OCI-LY7 (cell line): ENCODE data around the gene STEAP4.

Experiments
- EZH2phosphoT487 ChIP-seq: fragments of 200-600 bp; sonication (generic); IDR thresholded peaks from 2 replicates; pipeline ENCODE4 v1.6.1; 2018; ENCODE audit warnings: low read depth, borderline replicate concordance, mild to moderate bottlenecking, mixed run types, antibody characterized with exemption, low read length, moderate library complexity, mixed read lengths
- TF ChIP-seq, protein P1 (sequence below): fragments of 200-600 bp; sonication (generic); conservative IDR thresholded peaks from 2 replicates; pipeline ENCODE4 v1.5.1; 2014; ENCODE audit warnings: mild to moderate bottlenecking, antibody characterized with exemption, low read length, moderate library complexity, mixed read lengths

DNA sequence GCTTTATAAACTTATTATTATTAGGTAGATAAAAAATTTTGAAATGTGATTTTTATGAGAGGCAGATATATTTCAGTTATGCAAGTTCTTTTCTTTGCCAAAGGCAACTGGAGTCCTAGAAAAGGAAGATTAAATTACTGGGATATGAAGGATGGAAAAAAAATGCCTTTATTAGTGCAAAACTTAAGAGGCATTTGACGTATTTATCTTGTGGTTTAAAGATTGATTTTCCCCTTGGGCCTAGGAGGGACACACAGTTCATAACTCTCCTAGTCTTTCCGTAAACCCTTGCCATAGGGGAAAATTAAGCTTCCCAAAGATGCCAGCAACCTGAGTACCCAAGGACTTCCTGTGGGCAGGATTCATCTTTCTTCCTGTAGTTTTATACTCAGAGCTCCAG, 3.1 kb upstream of the STEAP4 start:
- TF ChIP-seq, protein P1, sequence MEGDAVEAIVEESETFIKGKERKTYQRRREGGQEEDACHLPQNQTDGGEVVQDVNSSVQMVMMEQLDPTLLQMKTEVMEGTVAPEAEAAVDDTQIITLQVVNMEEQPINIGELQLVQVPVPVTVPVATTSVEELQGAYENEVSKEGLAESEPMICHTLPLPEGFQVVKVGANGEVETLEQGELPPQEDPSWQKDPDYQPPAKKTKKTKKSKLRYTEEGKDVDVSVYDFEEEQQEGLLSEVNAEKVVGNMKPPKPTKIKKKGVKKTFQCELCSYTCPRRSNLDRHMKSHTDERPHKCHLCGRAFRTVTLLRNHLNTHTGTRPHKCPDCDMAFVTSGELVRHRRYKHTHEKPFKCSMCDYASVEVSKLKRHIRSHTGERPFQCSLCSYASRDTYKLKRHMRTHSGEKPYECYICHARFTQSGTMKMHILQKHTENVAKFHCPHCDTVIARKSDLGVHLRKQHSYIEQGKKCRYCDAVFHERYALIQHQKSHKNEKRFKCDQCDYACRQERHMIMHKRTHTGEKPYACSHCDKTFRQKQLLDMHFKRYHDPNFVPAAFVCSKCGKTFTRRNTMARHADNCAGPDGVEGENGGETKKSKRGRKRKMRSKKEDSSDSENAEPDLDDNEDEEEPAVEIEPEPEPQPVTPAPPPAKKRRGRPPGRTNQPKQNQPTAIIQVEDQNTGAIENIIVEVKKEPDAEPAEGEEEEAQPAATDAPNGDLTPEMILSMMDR: no peak
- TF ChIP-seq EZH2phosphoT487: no peak
